Trophoblast cell (in vitro differentiated cells and primary cell): ENCODE data around the gene TRIM36.

ENCODE experiments used
- DNase-seq, 2 donors: peaks; one replicate each; pipeline ENCODE4 v3.0.0-alpha.2; 2016
- H2AFZ ChIP-seq: 2 replicates; pipeline ENCODE4 v1.6.1; 2013; ENCODE audit warnings: low read length, moderate library complexity, mild to moderate bottlenecking; ENCODE audit not compliant: insufficient read depth, poor library complexity
- H2AK5ac ChIP-seq: 2 replicates; pipeline ENCODE4 v1.6.1; 2013; ENCODE audit warnings: mild to moderate bottlenecking, low read length
- H2BK120ac ChIP-seq: 2 replicates; pipeline ENCODE4 v1.6.1; 2013; ENCODE audit warnings: low read length, mild to moderate bottlenecking, moderate library complexity; ENCODE audit not compliant: insufficient read depth, poor library complexity
- H2BK12ac ChIP-seq: 2 replicates; pipeline ENCODE4 v1.6.1; 2013; ENCODE audit warnings: mild to moderate bottlenecking, low read length, moderate library complexity
- H2BK5ac ChIP-seq: 2 replicates; pipeline ENCODE4 v1.6.1; 2013; ENCODE audit warnings: low read length, low read depth, moderate library complexity, mild to moderate bottlenecking; ENCODE audit not compliant: poor library complexity
- H3K14ac ChIP-seq: 2 replicates; pipeline ENCODE4 v1.6.1; 2013; ENCODE audit warnings: mild to moderate bottlenecking, low read length
- H3K18ac ChIP-seq: 2 replicates; pipeline ENCODE4 v1.6.1; 2013; ENCODE audit warnings: mild to moderate bottlenecking, low read length
- H3K23ac ChIP-seq: 2 replicates; pipeline ENCODE4 v1.6.1; 2013; ENCODE audit warnings: low read length
- H3K27ac ChIP-seq: 2 replicates; pipeline ENCODE4 v1.5.1; 2013; ENCODE audit warnings: low read depth, mild to moderate bottlenecking, inconsistent platforms, low read length, moderate library complexity
- H3K27me3 ChIP-seq: 2 replicates; pipeline ENCODE4 v1.6.1; 2013; ENCODE audit warnings: inconsistent platforms, mild to moderate bottlenecking, low read length, moderate library complexity; ENCODE audit not compliant: insufficient read depth
- H3K36me3 ChIP-seq, 2 experiments: 1 replicate in 1 of 2; 2 replicates in 1 of 2; pipeline ENCODE4 v1.6.1; 2013; ENCODE audit warnings: low read length in 2 of 2, mild to moderate bottlenecking in 2 of 2, moderate library complexity in 1 of 2; ENCODE audit not compliant: insufficient read depth in 2 of 2, control insufficient read depth in 1 of 2
- H3K4ac ChIP-seq: 2 replicates; pipeline ENCODE4 v1.6.1; 2013; ENCODE audit warnings: low read depth, mild to moderate bottlenecking, low read length, moderate library complexity
- H3K4me1 ChIP-seq, 2 experiments: 1 replicate in 1 of 2; 2 replicates in 1 of 2; pipeline ENCODE4 v1.6.1; 2013; ENCODE audit warnings: low read length in 2 of 2, mild to moderate bottlenecking in 2 of 2, moderate library complexity in 1 of 2; ENCODE audit not compliant: insufficient read depth in 2 of 2, control insufficient read depth in 1 of 2
- H3K4me2 ChIP-seq: 2 replicates; pipeline ENCODE4 v1.6.1; 2013; ENCODE audit warnings: inconsistent platforms, mild to moderate bottlenecking, low read length, moderate library complexity
- H3K4me3 ChIP-seq: 2 replicates; pipeline ENCODE4 v1.5.1; 2013; ENCODE audit warnings: mild to moderate bottlenecking, low read depth, low read length, inconsistent platforms
- H3K79me1 ChIP-seq: one replicate; pipeline ENCODE4 v1.6.1; 2013; ENCODE audit warnings: low read length
- H3K79me2 ChIP-seq: 2 replicates; pipeline ENCODE4 v1.6.1; 2013; ENCODE audit warnings: low read length, mild to moderate bottlenecking; ENCODE audit not compliant: control insufficient read depth, insufficient read depth, poor library complexity
- H3K9ac ChIP-seq: 2 replicates; pipeline ENCODE4 v1.6.1; 2013; ENCODE audit warnings: mild to moderate bottlenecking, low read length
- H3K9me3 ChIP-seq: 2 replicates; pipeline ENCODE4 v1.6.1; 2013; ENCODE audit warnings: low read depth, mild to moderate bottlenecking, control low read depth, inconsistent platforms, low read length; ENCODE audit not compliant: insufficient read depth
- H4K12ac ChIP-seq: 2 replicates; pipeline ENCODE4 v1.6.1; 2013; ENCODE audit warnings: low read depth, mild to moderate bottlenecking, low read length, moderate library complexity
- H4K8ac ChIP-seq: 2 replicates; pipeline ENCODE4 v1.6.1; 2013; ENCODE audit warnings: low read depth, mild to moderate bottlenecking, low read length, moderate library complexity
- H4K91ac ChIP-seq: one replicate; pipeline ENCODE4 v1.6.1; 2013; ENCODE audit warnings: low read depth, mild to moderate bottlenecking, low read length, moderate library complexity
- WGBS: extraction: QIAGEN DNeasy Blood & Tissue Kit; methylation state at CpG from one replicate; pipeline ENCODE4 v1.1.7; 2013; ENCODE audit warnings: missing lambda C conversion rate; ENCODE audit not compliant: insufficient read length, insufficient coverage; ENCODE audit errors: extremely low coverage; 5-methylcytosine and 5-hydroxymethylcytosine counted together

TRIM36 gene

DNA sequence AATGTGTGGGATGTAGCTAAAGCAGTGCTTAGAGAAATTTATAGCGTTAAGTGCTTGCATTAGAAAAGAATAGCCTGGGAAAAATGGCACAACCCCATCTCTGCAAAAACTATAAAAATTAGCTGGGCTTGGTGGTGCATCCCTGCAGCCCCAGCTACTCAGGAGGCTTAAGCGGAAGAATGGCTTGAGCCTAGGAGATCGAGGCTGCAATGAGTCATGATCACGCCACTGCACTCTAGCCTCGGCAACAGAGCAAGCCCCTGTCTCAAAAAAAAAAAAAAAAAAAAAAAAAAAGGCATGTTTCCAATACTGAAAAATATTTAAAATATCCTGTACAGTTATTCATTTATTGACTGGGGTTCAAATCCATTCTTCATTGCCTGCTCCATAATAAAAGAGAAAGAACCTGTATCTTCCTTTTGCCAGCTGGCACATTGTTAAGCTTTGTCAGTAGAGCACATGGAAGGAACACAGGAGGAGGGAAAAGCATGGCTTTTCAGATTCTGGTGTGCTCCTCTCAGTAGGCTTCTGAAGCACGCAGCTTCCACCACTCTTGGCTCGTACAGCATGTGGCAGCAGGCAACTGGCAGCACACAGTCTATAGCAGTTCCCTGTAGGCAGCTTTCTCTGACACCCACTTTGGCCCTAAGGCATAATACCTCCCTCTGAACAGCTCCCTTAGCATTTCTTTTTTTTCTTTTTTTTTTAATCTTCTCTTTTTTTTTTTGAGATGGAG is 73.5 kb downstream of the TRIM36 start:
- H3K9ac ChIP-seq = no peak overlapping the region
- H4K8ac ChIP-seq = no peak overlapping the region
- no peak overlapping the region for H3K4me3 ChIP-seq
- H2BK12ac ChIP-seq = no peak overlapping the region
- H3K79me2 ChIP-seq = no peaks in the 10 kb centered on the region
- H3K79me1 ChIP-seq = no peaks in the 10 kb centered on the region
- no CpG with 5 or more reads among the region's 7 CpGs for WGBS
- H3K23ac ChIP-seq = no peak overlapping the region
- no peak overlapping the region for H2BK5ac ChIP-seq
- H4K12ac ChIP-seq = no peak overlapping the region
- no peak overlapping the region for H2AK5ac ChIP-seq
- no peaks in the 10 kb centered on the region for H3K4me1 ChIP-seq
- no peak overlapping the region for H3K4me2 ChIP-seq
- no peaks in the 10 kb centered on the region for H3K36me3 ChIP-seq
- no peak overlapping the region for H4K91ac ChIP-seq
- no peak for DNase-seq
- H2BK120ac ChIP-seq = no peak overlapping the region
- H3K9me3 ChIP-seq = no peaks in the 10 kb centered on the region
- no peak overlapping the region for H3K4ac ChIP-seq
- H3K27me3 ChIP-seq = no peaks in the 10 kb centered on the region
- H3K27ac ChIP-seq = no peak overlapping the region
- H3K18ac ChIP-seq = no peak overlapping the region
- no peak overlapping the region for H2AFZ ChIP-seq
- no peak overlapping the region for H3K14ac ChIP-seq

DNA sequence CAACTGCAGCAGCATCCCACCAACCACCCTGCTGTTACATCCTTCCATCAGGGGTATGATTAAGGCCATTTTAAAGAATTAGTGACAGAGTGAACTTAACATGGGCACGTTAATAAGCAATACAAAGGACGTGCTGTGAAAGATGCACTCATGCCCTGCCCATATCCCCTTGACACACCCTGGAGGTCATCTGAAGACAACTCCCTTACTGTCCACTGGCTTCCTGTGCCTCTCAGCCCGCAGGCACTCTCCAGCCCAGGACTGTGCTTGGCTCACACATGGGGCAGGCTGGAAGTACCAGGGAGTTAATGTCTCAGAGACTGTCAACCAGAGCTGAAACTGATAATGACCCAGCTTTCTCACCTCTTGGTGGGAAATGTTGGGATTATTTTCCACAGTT is 81.8 kb downstream of the TRIM36 start:
- Histone ChIP-seq H2BK5ac (no peak overlapping the region), H3K27me3 (no peaks in the 10 kb centered on the region), H4K8ac (no peak overlapping the region), H3K79me2 (no peaks in the 10 kb centered on the region), H3K4ac (no peak overlapping the region), H3K36me3 (no peaks in the 10 kb centered on the region), H3K9me3 (no peaks in the 10 kb centered on the region), H3K27ac (no peak overlapping the region), H3K14ac (no peak overlapping the region), H3K79me1 (no peaks in the 10 kb centered on the region), H4K91ac (no peak overlapping the region), H3K4me2 (no peak overlapping the region), H2BK12ac (no peak overlapping the region), H3K4me1 (no peaks in the 10 kb centered on the region), H3K9ac (no peak overlapping the region), H2AFZ (no peak overlapping the region), H3K18ac (no peak overlapping the region), H4K12ac (no peak overlapping the region), H3K23ac (no peak overlapping the region), H3K4me3 (no peak overlapping the region), H2AK5ac (no peak overlapping the region), H2BK120ac (no peak overlapping the region)
- no CpG with 5 or more reads among the region's 3 CpGs for WGBS
- no peak for DNase-seq

GRCh38 chr5:115086473-115086872 is 83.2 kb downstream of the TRIM36 start:
- no peak overlapping the region for H3K4me3 ChIP-seq
- no peak overlapping the region for H3K4ac ChIP-seq
- H3K9ac ChIP-seq = no peak overlapping the region
- no peak overlapping the region for H3K27ac ChIP-seq
- no peak overlapping the region for H3K4me2 ChIP-seq
- no peaks in the 10 kb centered on the region for H3K36me3 ChIP-seq
- WGBS = no CpG with 5 or more reads among the region's 1 CpG
- H4K8ac ChIP-seq = no peak overlapping the region
- H3K79me2 ChIP-seq = no peaks in the 10 kb centered on the region
- H3K79me1 ChIP-seq = no peaks in the 10 kb centered on the region
- H2BK12ac ChIP-seq = no peak overlapping the region
- no peaks in the 10 kb centered on the region for H3K27me3 ChIP-seq
- no peak overlapping the region for H3K14ac ChIP-seq
- H3K23ac ChIP-seq = no peak overlapping the region
- H3K9me3 ChIP-seq = no peaks in the 10 kb centered on the region
- H2AK5ac ChIP-seq = no peak overlapping the region
- H3K4me1 ChIP-seq = no peaks in the 10 kb centered on the region
- no peak overlapping the region for H4K91ac ChIP-seq
- no peak for DNase-seq
- H2BK5ac ChIP-seq = no peak overlapping the region
- H2BK120ac ChIP-seq = no peak overlapping the region
- no peak overlapping the region for H3K18ac ChIP-seq
- H4K12ac ChIP-seq = no peak overlapping the region
- H2AFZ ChIP-seq = no peak overlapping the region

- Histone ChIP-seq H4K8ac (no peak overlapping the region), H2BK12ac (no peak overlapping the region), H3K9me3 (no peaks in the 10 kb centered on the region), H3K23ac (no peak overlapping the region), H3K18ac (no peak overlapping the region), H3K4me2 (no peak overlapping the region), H2BK120ac (no peak overlapping the region), H3K36me3 (no peaks in the 10 kb centered on the region), H3K79me2 (no peaks in the 10 kb centered on the region), H3K4me1 (no peaks in the 10 kb centered on the region), H3K9ac (no peak overlapping the region), H4K91ac (no peak overlapping the region), H3K79me1 (no peaks in the 10 kb centered on the region), H3K4ac (no peak overlapping the region), H3K27ac (no peak overlapping the region), H4K12ac (no peak overlapping the region), H2AFZ (no peak overlapping the region), H3K4me3 (no peak overlapping the region), H2AK5ac (no peak overlapping the region), H3K14ac (no peak overlapping the region), H3K27me3 (no peaks in the 10 kb centered on the region), H2BK5ac (no peak overlapping the region)
- no peak for DNase-seq
- WGBS = no CpG with 5 or more reads among the region's 7 CpGs
These were observed 85.4 kb downstream of the TRIM36 start for GRCh38 chr5:115084246-115084793.
